ENCODE results near the gene TOP1. TPM values are rescaled to one million over a fixed set of nuclear protein-coding genes. Genes with fewer than 3 reads are reported as not detected.
A peak's percentile ranks its signal among the peaks of the same experiment; 100 is the strongest.
"Not testable (repeated sequence)": the region's sequence is repeated elsewhere in the genome, so short reads cannot be mapped to it uniquely, and the experiment has no call there.

Gene TOP1
- total RNA-seq, 2 donors from 2014 or later, result 77.5 to 81.2 TPM

DNA sequence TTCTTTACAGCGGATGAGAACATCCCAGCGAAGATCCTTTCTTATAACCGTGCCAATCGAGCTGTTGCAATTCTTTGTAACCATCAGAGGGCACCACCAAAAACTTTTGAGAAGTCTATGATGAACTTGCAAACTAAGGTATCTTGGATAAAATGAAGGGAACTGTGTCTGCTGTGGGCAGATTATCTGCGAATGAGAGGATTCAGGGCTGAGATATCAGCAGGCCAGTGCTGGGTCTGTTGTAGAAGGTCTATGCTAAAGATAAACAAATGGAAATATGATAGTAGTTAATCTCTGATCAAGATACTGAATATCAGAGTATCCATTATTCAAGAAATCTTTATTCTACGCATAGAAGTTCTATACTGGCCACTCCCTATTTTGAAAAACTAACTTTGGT lies 89.5 kb downstream of the TOP1 start:
- H3K27me3 Mint-ChIP-seq; DNase-seq (ENCODE audit: low spot score); H3K9me3 Mint-ChIP-seq; H3K4me3 Mint-ChIP-seq; H3K27ac Mint-ChIP-seq; ATAC-seq; H3K4me1 Mint-ChIP-seq (ENCODE audit: low read depth in 2 of 2): not testable (repeated sequence)
- H3K36me3 Mint-ChIP-seq, result peaks cover 22% of the 10 kb centered on the region

DNA sequence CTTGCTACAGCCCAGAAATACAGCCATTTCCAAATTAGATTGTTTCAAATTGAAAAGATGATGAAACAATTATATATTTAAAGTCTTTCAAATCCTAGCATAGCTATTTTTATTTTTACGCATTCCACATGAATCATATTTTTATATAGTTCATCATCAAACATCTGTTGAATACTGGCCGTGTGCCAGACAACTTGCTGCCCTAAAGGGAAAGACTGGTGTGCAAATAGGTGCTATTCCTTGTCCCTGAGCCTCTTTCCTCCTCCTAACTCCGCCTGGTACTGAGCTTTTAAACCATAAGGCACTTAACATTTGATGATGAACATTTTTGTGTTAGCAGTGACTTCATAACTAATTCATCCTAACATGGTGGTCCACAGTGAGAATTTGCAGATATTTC lies 90.0 kb downstream of the TOP1 start:
- no peak for DNase-seq (ENCODE audit: low spot score)
- peaks cover 24% of the 10 kb centered on the region for H3K36me3 Mint-ChIP-seq
- H3K9me3 Mint-ChIP-seq, result no peaks in the 10 kb centered on the region
- no peak overlapping the region for H3K4me3 Mint-ChIP-seq
- H3K4me1 Mint-ChIP-seq (ENCODE audit: low read depth in 2 of 2), result no peaks in the 10 kb centered on the region
- no peaks in the 10 kb centered on the region for H3K27me3 Mint-ChIP-seq
- no peak for ATAC-seq
- H3K27ac Mint-ChIP-seq, result no peak overlapping the region

DNA sequence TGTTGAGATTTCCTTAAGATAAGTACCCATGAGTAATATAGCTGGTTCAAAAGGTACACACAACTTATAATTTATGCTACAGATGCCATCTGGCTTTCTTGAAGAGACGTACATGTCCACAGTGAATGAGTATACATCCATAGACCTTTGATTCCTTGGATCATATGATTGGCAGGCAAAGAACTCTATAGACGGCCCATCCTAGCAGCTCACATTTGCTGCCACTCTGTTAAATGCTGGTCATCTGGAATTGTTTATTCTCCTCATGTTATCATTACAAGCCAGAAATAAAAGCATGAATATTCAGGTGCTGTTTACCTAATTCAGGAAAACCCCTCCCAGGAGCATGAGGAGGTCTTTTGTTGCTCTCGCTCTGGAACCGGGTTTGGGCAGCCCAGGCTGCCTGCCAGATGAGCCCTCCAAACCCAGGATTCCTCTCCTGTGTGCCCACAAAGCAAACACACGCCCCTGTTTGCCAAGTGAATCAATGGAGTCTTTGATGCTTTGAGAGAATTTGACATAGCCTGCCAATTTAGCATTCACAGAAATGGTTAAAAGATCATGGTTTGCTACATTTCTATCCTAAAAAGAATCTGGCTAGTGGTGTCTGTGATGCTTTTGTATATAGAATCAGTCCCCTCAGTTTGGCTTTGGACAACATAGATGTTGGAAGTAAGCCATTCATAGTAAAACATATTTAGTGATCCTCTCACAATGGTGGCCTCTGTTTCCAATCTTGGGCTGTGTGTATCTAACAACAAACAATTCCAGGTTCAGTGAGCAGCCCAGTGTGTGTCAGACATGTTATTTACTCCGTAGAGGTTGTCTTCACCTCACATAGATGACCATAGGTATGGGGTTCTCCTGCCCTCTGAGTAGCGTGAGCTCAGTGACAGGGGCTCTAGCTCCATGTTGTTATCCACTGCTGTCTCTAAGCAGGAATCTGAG lies 91.3 kb downstream of the TOP1 start:
- Mint-ChIP-seq H3K4me3 (no peak overlapping the region), H3K4me1 (ENCODE audit: low read depth in 2 of 2) (no peaks in the 10 kb centered on the region), H3K27me3 (no peaks in the 10 kb centered on the region), H3K27ac (no peak overlapping the region), H3K36me3 (peaks cover 20% of the 10 kb centered on the region), H3K9me3 (no peaks in the 10 kb centered on the region)
- no peak for DNase-seq (ENCODE audit: low spot score)
- no peak for ATAC-seq

DNA sequence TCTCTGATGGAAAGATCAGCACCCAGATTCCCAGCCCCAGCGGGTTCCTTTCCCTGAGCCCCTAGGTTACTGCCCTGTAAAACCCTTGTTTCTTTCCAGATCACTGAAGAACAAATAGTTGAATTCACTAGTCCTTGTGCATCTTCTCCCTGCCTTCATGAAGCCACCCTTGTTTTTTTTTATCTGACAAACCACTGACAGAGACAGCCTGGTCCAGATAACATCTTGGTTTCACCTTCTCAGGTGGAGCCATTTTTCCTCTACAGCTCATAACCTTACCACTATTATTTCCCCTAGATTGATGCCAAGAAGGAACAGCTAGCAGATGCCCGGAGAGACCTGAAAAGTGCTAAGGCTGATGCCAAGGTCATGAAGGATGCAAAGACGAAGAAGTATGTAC lies 92.8 kb downstream of the TOP1 start:
- peaks cover 26% of the 10 kb centered on the region for H3K36me3 Mint-ChIP-seq

DNA sequence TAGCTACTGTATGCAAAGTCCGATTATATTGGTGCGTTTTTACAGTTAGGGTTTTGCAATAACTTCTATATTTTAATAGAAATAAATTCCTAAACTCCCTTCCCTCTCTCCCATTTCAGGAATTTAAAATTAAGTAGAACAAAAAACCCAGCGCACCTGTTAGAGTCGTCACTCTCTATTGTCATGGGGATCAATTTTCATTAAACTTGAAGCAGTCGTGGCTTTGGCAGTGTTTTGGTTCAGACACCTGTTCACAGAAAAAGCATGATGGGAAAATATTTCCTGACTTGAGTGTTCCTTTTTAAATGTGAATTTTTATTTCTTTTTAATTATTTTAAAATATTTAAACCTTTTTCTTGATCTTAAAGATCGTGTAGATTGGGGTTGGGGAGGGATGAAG lies 95.0 kb downstream of the TOP1 start:
- Mint-ChIP-seq H3K9me3 (no peaks in the 10 kb centered on the region), H3K27ac (no peak overlapping the region), H3K4me1 (ENCODE audit: low read depth in 2 of 2) (no peaks in the 10 kb centered on the region), H3K36me3 (peaks cover 22% of the 10 kb centered on the region), H3K4me3 (no peak overlapping the region), H3K27me3 (no peaks in the 10 kb centered on the region)
- no peak for ATAC-seq
- DNase-seq (ENCODE audit: low spot score), result no peak

More for the DNA sequence above, 92.8 kb downstream of the TOP1 start:
- Mint-ChIP-seq H3K27me3 (no peaks in the 10 kb centered on the region), H3K4me1 (ENCODE audit: low read depth in 2 of 2) (no peaks in the 10 kb centered on the region), H3K27ac (peak overlapping the region in 1 of 2 donors; percentile 22), H3K4me3 (no peak overlapping the region), H3K9me3 (no peaks in the 10 kb centered on the region)
- DNase-seq (ENCODE audit: low spot score) (no peak), ATAC-seq (no peak)

DNA sequence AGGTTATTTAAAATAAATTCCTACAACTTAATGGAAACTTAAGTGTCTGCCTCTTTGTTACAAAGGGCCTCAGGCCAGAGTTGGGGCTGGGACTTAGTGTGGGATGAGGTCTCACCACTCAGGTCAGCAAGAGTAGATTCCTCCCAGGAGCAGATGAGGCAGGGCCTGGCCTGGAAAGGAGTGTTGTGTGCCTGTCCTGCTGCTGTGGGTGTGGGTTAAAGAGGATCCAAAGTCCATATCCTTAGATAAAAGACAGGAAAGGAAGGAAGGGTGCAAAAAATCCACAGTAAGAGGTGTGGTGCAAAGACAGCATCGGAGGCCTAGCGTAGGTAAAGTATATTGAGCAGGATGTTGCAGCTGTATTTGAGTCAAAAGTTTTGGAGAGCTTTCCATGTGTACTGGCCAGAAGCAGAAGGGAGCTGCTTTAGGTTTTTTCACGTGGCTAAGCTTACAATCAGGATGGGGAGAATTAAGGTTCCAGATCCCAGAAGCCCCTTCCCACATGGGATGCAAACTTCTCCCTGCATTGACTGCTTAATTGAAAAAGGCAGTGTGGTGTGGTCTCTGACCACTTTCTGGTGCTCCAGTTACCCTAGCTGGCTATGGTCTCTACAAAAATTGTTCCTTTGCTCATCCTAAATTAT lies 96.0 kb downstream of the TOP1 start:
- Mint-ChIP-seq H3K4me3 (no peak overlapping the region), H3K27ac (no peak overlapping the region), H3K9me3 (no peaks in the 10 kb centered on the region)

DNA sequence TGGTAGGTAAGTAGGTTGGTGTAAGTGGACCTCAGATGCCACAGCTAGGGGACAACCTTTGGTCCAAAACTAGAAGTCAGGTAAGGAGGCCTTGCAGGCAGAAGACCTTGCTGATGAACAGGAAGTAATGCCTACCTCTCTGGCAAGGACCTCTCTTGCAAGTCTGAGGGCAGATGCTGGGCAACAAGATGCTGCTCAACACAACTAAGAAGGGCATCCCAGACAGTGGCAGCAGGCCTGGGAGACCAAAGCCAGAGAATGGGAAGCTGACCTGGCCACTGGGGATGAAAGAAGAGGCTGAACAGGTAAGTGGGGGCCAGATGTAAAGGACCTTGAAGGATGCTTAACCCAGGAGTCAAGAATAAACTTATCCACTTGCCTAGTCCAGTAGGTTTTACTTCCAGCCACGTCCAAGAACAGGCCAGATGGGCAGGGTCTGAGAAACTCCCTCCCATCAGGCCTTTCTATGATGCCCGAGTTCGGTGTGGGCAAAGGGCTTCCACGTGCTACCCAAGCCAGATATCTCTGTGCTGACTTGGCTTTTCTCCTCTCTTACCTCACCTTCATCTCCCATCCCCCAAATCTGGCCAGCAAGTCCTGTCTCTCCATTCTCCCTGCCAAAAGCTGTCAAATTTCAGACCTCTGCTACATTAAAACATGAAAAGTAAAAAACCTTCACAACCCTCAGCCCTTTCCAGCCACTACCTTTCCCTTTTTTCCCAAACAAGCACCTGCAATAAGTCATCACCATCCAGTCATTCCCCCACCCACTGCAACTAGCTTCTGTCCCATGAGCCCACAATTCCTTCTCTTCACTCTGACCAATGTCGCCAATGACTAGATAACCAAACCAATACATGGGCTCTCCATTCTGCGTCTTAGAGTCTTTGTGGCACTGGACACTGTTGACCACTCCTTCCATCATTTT lies 97.2 kb downstream of the TOP1 start:
- DNase-seq (ENCODE audit: low spot score) (no peak), ATAC-seq (no peak)
- H3K4me1 Mint-ChIP-seq (ENCODE audit: low read depth in 2 of 2), result no peaks in the 10 kb centered on the region
- H3K27me3 Mint-ChIP-seq, result no peaks in the 10 kb centered on the region
- no peak overlapping the region for H3K27ac Mint-ChIP-seq
- no peaks in the 10 kb centered on the region for H3K9me3 Mint-ChIP-seq
- no peak overlapping the region for H3K4me3 Mint-ChIP-seq
- peaks cover 18% of the 10 kb centered on the region for H3K36me3 Mint-ChIP-seq

More for the DNA sequence above, 96.0 kb downstream of the TOP1 start:
- Mint-ChIP-seq H3K4me1 (ENCODE audit: low read depth in 2 of 2) (no peaks in the 10 kb centered on the region), H3K36me3 (peaks cover 18% of the 10 kb centered on the region), H3K27me3 (no peaks in the 10 kb centered on the region)
- ATAC-seq (no peak), DNase-seq (ENCODE audit: low spot score) (no peak)

DNA sequence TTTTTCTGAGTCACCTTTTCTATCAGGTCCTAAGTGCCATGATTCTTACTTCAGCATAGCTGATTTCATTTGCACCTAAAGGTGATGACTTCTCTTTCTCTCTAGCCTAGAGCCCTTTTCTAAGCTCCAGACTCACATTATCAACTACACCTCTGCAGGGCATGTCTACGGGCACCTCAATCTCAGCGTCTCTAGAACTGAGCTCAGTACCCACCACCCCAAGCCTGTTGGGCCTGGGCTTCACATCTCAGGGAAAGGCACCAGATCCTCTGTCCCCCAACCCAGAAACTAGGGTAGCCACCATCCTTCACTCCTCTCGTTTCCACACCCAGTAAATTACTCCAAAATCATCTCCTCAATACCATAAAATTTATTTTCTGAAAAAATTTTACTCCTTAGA lies 98.1 kb downstream of the TOP1 start:
- Mint-ChIP-seq H3K9me3 (no peaks in the 10 kb centered on the region), H3K27ac (no peak overlapping the region), H3K4me1 (ENCODE audit: low read depth in 2 of 2) (peaks cover 0 to 3% of the 10 kb centered on the region in 2 donors), H3K4me3 (no peak overlapping the region), H3K27me3 (no peaks in the 10 kb centered on the region), H3K36me3 (peaks cover 18% of the 10 kb centered on the region)
- no peak for ATAC-seq
- DNase-seq (ENCODE audit: low spot score), result no peak

DNA sequence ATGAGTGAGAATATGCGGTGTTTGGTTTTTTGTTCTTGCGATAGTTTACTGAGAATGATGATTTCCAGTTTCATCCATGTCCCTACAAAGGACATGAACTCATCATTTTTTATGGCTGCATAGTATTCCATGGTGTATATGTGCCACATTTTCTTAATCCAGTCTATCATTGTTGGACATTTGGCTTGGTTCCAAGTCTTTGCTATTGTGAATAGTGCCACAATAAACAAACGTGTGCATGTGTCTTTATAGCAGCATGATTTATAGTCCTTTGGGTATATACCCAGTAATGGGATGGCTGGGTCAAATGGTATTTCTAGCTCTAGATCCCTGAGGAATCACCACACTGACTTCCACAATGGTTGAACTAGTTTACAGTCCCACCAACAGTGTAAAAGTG lies 99.7 kb downstream of the TOP1 start:
- peaks cover 11% of the 10 kb centered on the region for H3K36me3 Mint-ChIP-seq
- not testable (repeated sequence) for H3K27ac Mint-ChIP-seq; ATAC-seq; DNase-seq (ENCODE audit: low spot score); H3K4me3 Mint-ChIP-seq; H3K9me3 Mint-ChIP-seq; H3K27me3 Mint-ChIP-seq; H3K4me1 Mint-ChIP-seq (ENCODE audit: low read depth in 2 of 2)

DNA sequence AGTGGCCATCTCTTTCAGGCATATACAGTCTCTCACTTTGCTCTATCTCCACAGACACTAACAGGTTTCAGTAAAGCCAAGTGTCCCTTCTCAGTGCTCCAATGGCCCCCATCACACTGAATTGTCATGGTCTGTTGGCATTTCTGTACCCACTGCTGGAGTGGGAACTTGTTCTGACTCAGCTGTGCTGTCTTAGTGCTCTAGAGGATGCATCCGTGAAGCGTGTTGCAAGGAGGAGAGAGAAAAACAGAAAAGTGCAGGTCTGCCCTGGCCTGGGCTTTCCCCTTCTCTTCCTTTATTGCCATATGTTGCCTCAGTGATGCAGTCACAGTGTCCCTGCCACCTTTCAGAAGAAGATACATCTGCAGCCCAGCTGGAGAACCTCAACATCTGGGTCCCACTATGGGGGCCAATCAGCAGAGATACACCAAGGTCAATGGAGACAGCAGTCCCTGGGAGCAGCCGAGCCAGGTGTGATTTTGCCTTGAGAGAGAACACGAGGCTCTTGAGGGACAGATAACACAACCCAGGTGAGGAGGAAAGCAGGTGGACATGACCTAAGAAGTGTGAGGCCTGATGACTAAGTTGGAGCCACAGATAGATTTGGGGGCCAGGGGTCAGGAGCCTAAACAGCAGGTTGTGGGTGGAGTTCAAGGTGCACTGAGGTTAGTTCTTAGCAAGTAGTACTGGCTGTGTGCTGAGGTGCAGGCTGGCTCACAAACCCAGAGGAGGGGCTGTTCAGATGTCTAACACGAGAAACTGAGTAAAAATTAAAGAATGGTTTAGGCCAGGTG lies 103.2 kb downstream of the TOP1 start:
- Mint-ChIP-seq H3K4me1 (ENCODE audit: low read depth in 2 of 2) (peaks cover 19% of the 10 kb centered on the region in 2 donors), H3K9me3 (no peaks in the 10 kb centered on the region), H3K27me3 (no peaks in the 10 kb centered on the region), H3K4me3 (no peak overlapping the region), H3K36me3 (peaks cover 1% of the 10 kb centered on the region), H3K27ac (peak overlapping the region in 1 of 2 donors; percentile 12)
- peak in 1 of 2 donors; percentile 34 for ATAC-seq
- no peak for DNase-seq (ENCODE audit: low spot score)

DNA sequence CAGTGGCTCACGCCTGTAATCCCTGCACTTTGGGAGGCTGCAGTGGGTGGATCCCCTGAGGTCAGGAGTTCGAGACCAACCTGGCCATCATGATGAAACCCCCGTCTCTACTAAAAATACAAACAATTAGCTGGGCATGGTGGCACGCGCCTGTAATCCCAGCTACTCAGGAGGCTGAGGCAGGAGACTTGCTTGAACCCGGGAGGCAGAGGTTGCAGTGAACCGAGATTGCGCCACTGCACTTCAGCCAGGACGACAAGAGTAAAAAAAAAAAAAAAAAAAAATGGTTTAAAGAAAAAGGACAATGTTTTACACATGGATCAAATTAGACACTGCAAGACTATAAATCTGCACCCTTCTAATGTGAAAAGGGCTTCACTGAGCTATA lies 103.8 kb downstream of the TOP1 start:
- DNase-seq (ENCODE audit: low spot score); H3K9me3 Mint-ChIP-seq; ATAC-seq; H3K4me3 Mint-ChIP-seq; H3K27ac Mint-ChIP-seq; H3K36me3 Mint-ChIP-seq; H3K27me3 Mint-ChIP-seq: not testable (repeated sequence)
- H3K4me1 Mint-ChIP-seq (ENCODE audit: low read depth in 2 of 2), result peaks cover 19% of the 10 kb centered on the region in 2 donors

DNA sequence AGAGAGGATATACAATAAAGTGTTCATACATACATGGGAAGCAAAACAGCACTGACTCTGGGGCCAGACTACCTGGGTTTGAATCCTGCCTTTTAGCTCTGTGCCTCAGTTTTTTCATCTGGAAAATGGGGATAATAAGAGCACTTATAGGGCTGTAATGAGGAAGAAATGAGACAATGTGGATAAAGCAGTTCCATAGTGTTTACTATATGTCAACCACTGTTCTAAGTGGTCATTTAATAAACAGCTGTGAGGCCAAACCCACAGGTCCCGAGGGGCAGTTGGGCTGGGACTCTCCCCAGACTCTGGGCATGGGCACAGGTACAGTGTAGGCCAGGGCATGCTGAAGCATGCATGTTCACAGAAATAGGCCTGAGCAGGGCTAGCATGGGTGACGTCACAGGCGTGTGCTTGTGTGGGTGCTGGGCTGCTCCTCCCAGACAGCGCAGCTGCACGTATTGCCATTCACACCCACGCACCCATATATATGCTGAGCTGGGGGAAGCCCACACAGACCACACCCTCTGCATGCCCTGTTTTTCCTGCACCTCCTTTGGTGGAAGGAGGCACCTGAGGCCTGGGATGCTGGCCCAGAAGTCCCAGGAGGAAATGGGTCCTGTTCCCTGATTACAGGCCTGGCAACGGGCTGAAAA lies 105.2 kb downstream of the TOP1 start:
- H3K9me3 Mint-ChIP-seq, result no peaks in the 10 kb centered on the region
- no peaks in the 10 kb centered on the region for H3K36me3 Mint-ChIP-seq
- H3K4me3 Mint-ChIP-seq, result no peak overlapping the region
- H3K27me3 Mint-ChIP-seq, result no peaks in the 10 kb centered on the region
- ATAC-seq (no peak), DNase-seq (ENCODE audit: low spot score) (no peak)
- no peak overlapping the region for H3K27ac Mint-ChIP-seq
- peaks cover 24 to 26% of the 10 kb centered on the region in 2 donors for H3K4me1 Mint-ChIP-seq (ENCODE audit: low read depth in 2 of 2)
